Astrocyte (in vitro differentiated cells and primary cell): Measurements from ENCODE around the gene FAM81A. TPM values are rescaled to one million over a fixed set of nuclear protein-coding genes. Genes with fewer than 3 reads are reported as not detected.

Experiments
- DNase-seq: peaks from one replicate; pipeline ENCODE4 v3.0.0-alpha.2; 2010; ENCODE audit warnings: low read depth
- FAIRE-seq: peaks from 2 replicates; lab custom pipeline; 2011; peaks lifted over from hg19 to GRCh38; lab: Jason Lieb, UNC
- H2AFZ ChIP-seq: 2 replicates; pipeline ENCODE4 v1.6.0; 2012; ENCODE audit warnings: low read depth, low read length, inconsistent platforms
- H3K27ac ChIP-seq: 2 replicates; pipeline ENCODE4 v1.5.1; 2011; ENCODE audit warnings: low read depth, low read length, inconsistent platforms
- H3K27me3 ChIP-seq: 2 replicates; pipeline ENCODE4 v1.6.0; 2011; ENCODE audit warnings: low read length, inconsistent platforms; ENCODE audit not compliant: insufficient read depth
- H3K36me3 ChIP-seq: 2 replicates; pipeline ENCODE4 v1.5.1; 2011; ENCODE audit warnings: low read length, inconsistent platforms; ENCODE audit not compliant: insufficient read depth
- H3K4me1 ChIP-seq: 2 replicates; pipeline ENCODE4 v1.5.1; 2011; ENCODE audit warnings: low read length, inconsistent platforms; ENCODE audit not compliant: insufficient read depth
- H3K4me2 ChIP-seq: 2 replicates; pipeline ENCODE4 v1.6.0; 2012; ENCODE audit warnings: low read length, inconsistent platforms
- H3K4me3 ChIP-seq: 2 replicates; pipeline ENCODE4 v1.5.1; 2011; ENCODE audit warnings: low read depth, mild to moderate bottlenecking, low read length, inconsistent platforms; ENCODE audit not compliant: insufficient read depth
- H3K79me2 ChIP-seq: 2 replicates; pipeline ENCODE4 v1.6.0; 2012; ENCODE audit warnings: mild to moderate bottlenecking, low read length, inconsistent platforms; ENCODE audit not compliant: insufficient read depth
- H3K9ac ChIP-seq: 2 replicates; pipeline ENCODE4 v1.6.0; 2012; ENCODE audit warnings: mild to moderate bottlenecking, low read length, inconsistent platforms
- H3K9me3 ChIP-seq: 2 replicates; pipeline ENCODE4 v1.5.1; 2012; ENCODE audit warnings: low read depth, mild to moderate bottlenecking, low read length, inconsistent platforms; ENCODE audit not compliant: insufficient read depth
- H4K20me1 ChIP-seq: 2 replicates; pipeline ENCODE4 v1.6.0; 2012; ENCODE audit warnings: low read length, inconsistent platforms; ENCODE audit not compliant: insufficient read depth
- H3K27ac Mint-ChIP-seq: one replicate; pipeline ENCODE4 v1.8.0; 2021; ENCODE audit warnings: mild to moderate bottlenecking, mixed read lengths; ENCODE audit not compliant: unreplicated experiment
- H3K27me3 Mint-ChIP-seq: one replicate; pipeline ENCODE4 v1.8.0; 2021; ENCODE audit warnings: low read depth, mixed read lengths; ENCODE audit not compliant: unreplicated experiment
- H3K36me3 Mint-ChIP-seq: one replicate; pipeline ENCODE4 v1.8.0; 2021; ENCODE audit warnings: low read depth, mixed read lengths; ENCODE audit not compliant: unreplicated experiment
- H3K4me1 Mint-ChIP-seq: one replicate; pipeline ENCODE4 v1.8.0; 2021; ENCODE audit warnings: low read depth, mixed read lengths; ENCODE audit not compliant: unreplicated experiment
- H3K4me3 Mint-ChIP-seq: one replicate; pipeline ENCODE4 v1.8.0; 2021; ENCODE audit warnings: mild to moderate bottlenecking, moderate library complexity, mixed read lengths; ENCODE audit not compliant: unreplicated experiment
- H3K9me3 Mint-ChIP-seq: one replicate; pipeline ENCODE4 v1.8.0; 2021; ENCODE audit warnings: mild to moderate bottlenecking, mixed read lengths; ENCODE audit not compliant: unreplicated experiment
- CTCF ChIP-seq: IDR thresholded peaks from 2 replicates; pipeline ENCODE4 v1.5.1; 2011; ENCODE audit warnings: low read depth, mild to moderate bottlenecking, inconsistent platforms, low read length, moderate library complexity; ENCODE audit not compliant: insufficient read depth
- EZH2 ChIP-seq: IDR thresholded peaks from 2 replicates; pipeline ENCODE4 v1.6.1; 2012; ENCODE audit warnings: mild to moderate bottlenecking, low read length, inconsistent platforms; ENCODE audit not compliant: insufficient read depth
- total RNA-seq: library from RNA; stranded (reverse); gene quantifications from 2 replicates; pipeline ENCODE4 v1.2.1, GENCODE V29; 2021

FAM81A gene
- total RNA-seq, 1 donor from 2014 or later = 0.73 TPM

- no peak overlapping the region for H3K4me3 Mint-ChIP-seq
- Histone ChIP-seq H3K4me2 (no peak overlapping the region), H3K9me3 (no peaks in the 10 kb centered on the region), H3K4me1 (no peaks in the 10 kb centered on the region), H2AFZ (no peak overlapping the region), H4K20me1 (no peaks in the 10 kb centered on the region), H3K36me3 (no peaks in the 10 kb centered on the region), H3K27ac (no peak overlapping the region), H3K79me2 (no peaks in the 10 kb centered on the region), H3K9ac (no peak overlapping the region), H3K4me3 (no peak overlapping the region), H3K27me3 (peaks cover 3% of the 10 kb centered on the region)
- H3K27me3 Mint-ChIP-seq = peaks cover 32% of the 10 kb centered on the region
- no peak for TF ChIP-seq CTCF
- no peak for TF ChIP-seq EZH2
- DNase-seq (no peak), FAIRE-seq (no peak)
- H3K36me3 Mint-ChIP-seq = no peaks in the 10 kb centered on the region
- no peaks in the 10 kb centered on the region for H3K9me3 Mint-ChIP-seq
- no peak overlapping the region for H3K27ac Mint-ChIP-seq
- peaks cover 2% of the 10 kb centered on the region for H3K4me1 Mint-ChIP-seq
Observed at GRCh38 chr15:59446232-59446957, 8.4 kb downstream of the FAM81A start.

GRCh38 chr15:59447367-59447766 lies 9.4 kb downstream of the FAM81A start:
- Histone ChIP-seq H3K27me3 (peaks cover 3% of the 10 kb centered on the region), H3K27ac (no peak overlapping the region), H3K4me1 (no peaks in the 10 kb centered on the region), H3K4me2 (no peak overlapping the region), H3K9ac (no peak overlapping the region), H3K36me3 (no peaks in the 10 kb centered on the region), H3K9me3 (no peaks in the 10 kb centered on the region), H3K4me3 (no peak overlapping the region), H3K79me2 (no peaks in the 10 kb centered on the region), H4K20me1 (no peaks in the 10 kb centered on the region), H2AFZ (no peak overlapping the region)
- Mint-ChIP-seq H3K9me3 (no peaks in the 10 kb centered on the region), H3K27me3 (peaks cover 29% of the 10 kb centered on the region), H3K36me3 (no peaks in the 10 kb centered on the region), H3K4me3 (no peak overlapping the region), H3K27ac (no peak overlapping the region), H3K4me1 (peaks cover 2% of the 10 kb centered on the region)
- no peak for FAIRE-seq
- TF ChIP-seq EZH2 = no peak
- no peak for TF ChIP-seq CTCF
- DNase-seq = no peak

GRCh38 chr15:59448871-59449270 lies 10.9 kb downstream of the FAM81A start:
- no peak overlapping the region for H3K27ac Mint-ChIP-seq
- H3K9ac ChIP-seq = no peak overlapping the region
- no peak overlapping the region for H2AFZ ChIP-seq
- H3K9me3 Mint-ChIP-seq = no peaks in the 10 kb centered on the region
- no peaks in the 10 kb centered on the region for H3K36me3 ChIP-seq
- FAIRE-seq (no peak), DNase-seq (no peak)
- H3K4me2 ChIP-seq = no peak overlapping the region
- TF ChIP-seq EZH2 (no peak), CTCF (no peak)
- H3K4me3 ChIP-seq = no peak overlapping the region
- peaks cover 2% of the 10 kb centered on the region for H3K4me1 Mint-ChIP-seq
- peaks cover 21% of the 10 kb centered on the region for H3K27me3 Mint-ChIP-seq
- H3K36me3 Mint-ChIP-seq = no peaks in the 10 kb centered on the region
- H3K4me1 ChIP-seq = no peaks in the 10 kb centered on the region
- no peak overlapping the region for H3K27ac ChIP-seq
- peaks cover 3% of the 10 kb centered on the region for H3K27me3 ChIP-seq
- no peaks in the 10 kb centered on the region for H3K79me2 ChIP-seq
- H3K9me3 ChIP-seq = no peaks in the 10 kb centered on the region
- H3K4me3 Mint-ChIP-seq = no peak overlapping the region
- H4K20me1 ChIP-seq = no peaks in the 10 kb centered on the region
